GM18861 (cell line): ENCODE data around the gene WDFY2.
"Not testable (repeated sequence)": the region's sequence is repeated elsewhere in the genome, so short reads cannot be mapped to it uniquely, and the experiment has no call there.

Experiments
- ATAC-seq: cut with Tn5 transposase; IDR thresholded peaks from one replicate; pipeline ENCODE4 v1.9.1; 2021; ENCODE audit not compliant: unreplicated experiment

WDFY2 gene

DNA sequence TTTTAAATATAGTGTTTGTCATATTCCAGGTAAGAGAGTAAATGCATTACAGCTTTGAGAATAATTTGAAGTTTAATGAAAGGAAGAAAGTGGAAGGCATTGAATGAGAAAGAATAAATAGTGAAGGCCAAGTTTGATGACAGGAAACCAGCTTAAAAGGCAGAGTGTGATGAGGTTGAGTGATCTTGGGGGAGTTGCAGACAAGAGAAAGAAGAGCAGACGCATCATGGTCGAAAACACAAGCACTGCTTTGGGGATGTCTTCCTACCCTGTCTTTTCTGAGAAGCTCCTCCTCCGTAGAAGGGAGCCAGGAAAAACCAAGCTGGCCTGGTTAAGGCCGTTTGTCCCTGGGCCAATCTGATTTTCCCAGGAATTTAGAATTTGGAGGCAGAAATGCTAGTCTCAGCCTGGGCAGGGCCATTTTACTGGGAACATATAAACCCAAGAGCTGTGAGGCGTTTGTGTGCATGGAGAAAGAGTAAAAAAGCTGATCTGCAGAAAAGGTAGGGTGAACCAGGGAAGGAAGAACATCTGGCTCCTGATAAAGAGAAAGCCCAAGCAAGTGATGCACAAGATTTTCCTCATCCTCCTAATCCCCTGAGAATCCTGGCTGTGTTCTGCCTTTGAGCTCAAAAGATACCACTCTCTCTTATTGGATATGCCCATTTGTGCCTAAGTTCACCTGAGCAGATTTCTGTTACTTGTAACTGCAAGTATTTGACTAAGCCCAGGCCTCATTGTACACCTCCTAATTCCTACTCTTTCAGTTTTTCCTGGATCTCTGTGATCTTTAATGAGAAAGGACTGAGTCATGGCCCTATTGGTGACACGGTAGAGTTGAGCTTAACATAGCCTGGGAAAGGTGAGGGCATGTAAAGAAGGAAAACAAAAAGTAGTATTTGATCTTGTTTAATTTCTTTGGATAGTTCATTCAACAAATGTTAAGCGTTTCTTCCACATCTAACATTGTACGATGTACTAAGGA, 80.0 kb downstream of the WDFY2 start:
- no peak for ATAC-seq

GRCh38 chr13:51665456-51665855, 81.2 kb downstream of the WDFY2 start:
- ATAC-seq, result no peak

DNA sequence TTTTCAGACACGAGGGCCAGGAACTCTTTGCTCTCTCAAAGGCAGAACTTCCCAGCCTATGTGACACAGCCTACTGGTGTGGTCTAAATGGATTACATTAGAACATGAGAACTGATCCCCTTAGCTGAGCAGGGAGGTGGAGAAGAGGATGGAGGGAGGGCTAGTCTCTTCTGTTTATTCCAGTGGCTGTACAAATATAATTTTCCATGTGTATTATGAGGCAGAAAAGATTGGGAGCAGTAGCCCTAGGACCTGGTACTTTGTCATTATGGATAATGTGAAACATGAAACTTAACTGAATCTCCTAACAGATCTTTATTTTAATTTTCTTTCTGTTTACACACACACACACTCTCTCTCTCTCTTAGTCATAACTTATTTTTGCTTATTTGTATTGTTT, 82.1 kb downstream of the WDFY2 start:
- ATAC-seq, result no peak

- no peak for ATAC-seq
Measured at GRCh38 chr13:51666839-51667238, 82.6 kb downstream of the WDFY2 start.

- no peak for ATAC-seq
Measured at GRCh38 chr13:51668580-51669195, 84.4 kb downstream of the WDFY2 start.

DNA sequence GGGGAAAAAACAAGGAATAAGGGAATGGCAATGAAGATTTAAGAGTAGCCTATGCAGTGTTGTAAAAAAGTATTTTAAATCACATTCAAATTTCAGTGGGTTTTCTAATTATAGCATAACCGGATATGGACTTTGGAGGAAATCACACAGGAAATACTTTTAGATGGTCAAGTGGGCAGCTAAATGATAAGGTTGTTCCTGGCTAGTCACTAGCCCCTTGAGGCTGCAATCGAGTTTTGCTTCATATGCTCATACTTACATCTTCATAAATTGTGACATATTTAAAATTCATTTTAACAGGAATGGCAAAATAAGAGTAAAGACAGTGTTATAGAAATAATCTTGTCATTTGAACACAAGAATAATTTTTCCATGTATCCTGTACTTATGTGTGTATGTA, 88.9 kb downstream of the WDFY2 start:
- no peak for ATAC-seq

GRCh38 chr13:51674276-51674675, 90.0 kb downstream of the WDFY2 start:
- ATAC-seq, result no peak

GRCh38 chr13:51675385-51675784, 91.1 kb downstream of the WDFY2 start:
- ATAC-seq, result no peak

GRCh38 chr13:51675877-51676276, 91.6 kb downstream of the WDFY2 start:
- ATAC-seq, result no peak

DNA sequence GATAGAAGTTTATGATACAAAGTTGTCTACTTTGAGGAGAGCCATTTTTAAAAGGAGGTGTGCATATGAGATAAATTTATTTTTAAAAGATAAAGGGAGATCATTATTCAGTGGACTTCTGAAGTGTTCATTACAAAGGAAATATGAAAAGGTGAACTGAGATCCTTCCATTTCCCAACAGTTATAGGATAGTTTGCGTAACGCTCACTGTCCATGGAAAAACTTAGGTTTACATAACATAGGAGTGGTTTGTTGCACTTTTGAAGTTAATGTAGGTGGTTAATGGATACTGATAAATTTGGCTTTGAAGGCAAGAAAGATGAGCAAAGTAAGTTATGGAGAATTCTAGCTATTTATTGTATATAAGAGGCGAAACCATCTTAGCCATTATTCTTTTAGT, 92.5 kb downstream of the WDFY2 start:
- ATAC-seq, result no peak

GRCh38 chr13:51678420-51678819, 94.2 kb downstream of the WDFY2 start:
- ATAC-seq, result no peak

- ATAC-seq, result no peak
Measured at GRCh38 chr13:51679616-51680015, 95.4 kb downstream of the WDFY2 start.

DNA sequence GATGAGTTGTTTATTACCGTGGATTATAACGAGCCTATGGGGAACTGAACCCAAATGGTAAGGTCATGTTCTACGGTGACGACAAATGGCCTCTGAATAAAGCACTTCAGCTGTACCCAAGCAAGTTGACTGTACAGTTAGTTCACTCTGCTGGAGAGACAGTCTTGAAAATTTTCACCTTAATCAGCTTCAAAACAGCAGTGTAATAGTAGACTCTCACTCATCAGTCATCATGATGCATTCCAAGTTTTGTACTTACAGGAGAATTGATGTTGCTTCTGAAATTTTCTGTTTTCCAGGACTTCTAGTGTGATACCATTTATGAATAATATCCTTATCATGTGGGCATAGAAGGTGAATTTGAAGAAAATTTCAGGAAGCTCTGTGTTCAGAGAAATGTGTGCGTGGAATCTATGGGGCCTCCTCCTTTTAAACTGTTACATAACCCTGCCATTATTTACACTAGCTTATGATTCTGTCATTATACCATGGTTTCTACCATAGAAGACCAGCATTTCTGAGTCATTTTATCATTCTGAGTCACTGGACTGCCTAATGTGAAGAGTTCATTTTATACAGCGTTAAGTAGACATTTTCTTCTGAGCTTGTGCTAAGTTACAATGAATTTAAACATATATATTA, 96.9 kb downstream of the WDFY2 start:
- no peak for ATAC-seq

DNA sequence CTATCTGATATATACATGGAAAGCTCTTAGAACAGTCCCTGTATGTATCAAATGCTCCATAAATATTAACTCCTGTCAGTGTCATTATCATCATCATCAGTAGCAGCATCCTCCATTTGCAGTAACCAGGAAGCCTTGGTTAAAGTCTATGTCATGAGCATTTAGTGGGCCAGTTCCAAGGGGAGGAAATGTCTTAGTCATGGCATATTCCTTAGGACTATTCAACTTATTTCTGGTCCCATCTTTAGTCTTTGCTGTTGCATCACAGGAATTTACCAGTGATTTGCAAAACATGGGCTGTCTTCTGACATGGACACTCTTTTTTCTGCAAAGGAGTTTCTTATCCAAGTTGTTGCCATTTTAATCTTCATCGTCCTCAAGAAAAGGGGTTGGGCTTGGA, 98.4 kb downstream of the WDFY2 start:
- ATAC-seq, result no peak

DNA sequence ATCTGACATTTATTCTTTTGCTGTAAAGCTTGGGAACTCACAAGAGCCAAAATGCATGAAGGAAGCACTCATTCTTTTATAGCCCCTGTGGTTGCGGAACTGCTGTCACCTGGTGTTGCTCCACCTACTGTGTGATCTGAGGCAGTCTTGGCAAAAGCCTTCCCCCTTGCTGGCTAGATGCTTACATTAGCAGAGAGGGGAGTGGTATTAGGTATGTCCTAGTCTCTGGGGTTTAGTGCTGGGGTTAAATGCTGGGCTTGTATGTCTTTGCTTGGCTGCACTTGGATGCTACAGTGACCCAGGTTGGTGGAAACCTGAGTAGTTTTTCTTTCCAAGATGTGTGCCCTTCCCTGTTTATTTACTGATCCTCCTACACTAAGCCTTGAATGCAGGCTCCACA, 99.3 kb downstream of the WDFY2 start:
- ATAC-seq, result no peak

GRCh38 chr13:51684076-51684475, 99.8 kb downstream of the WDFY2 start:
- no peak for ATAC-seq

GRCh38 chr13:51687947-51688714, 103.9 kb downstream of the WDFY2 start:
- no peak for ATAC-seq

GRCh38 chr13:51688937-51689662, 104.8 kb downstream of the WDFY2 start:
- no peak for ATAC-seq

DNA sequence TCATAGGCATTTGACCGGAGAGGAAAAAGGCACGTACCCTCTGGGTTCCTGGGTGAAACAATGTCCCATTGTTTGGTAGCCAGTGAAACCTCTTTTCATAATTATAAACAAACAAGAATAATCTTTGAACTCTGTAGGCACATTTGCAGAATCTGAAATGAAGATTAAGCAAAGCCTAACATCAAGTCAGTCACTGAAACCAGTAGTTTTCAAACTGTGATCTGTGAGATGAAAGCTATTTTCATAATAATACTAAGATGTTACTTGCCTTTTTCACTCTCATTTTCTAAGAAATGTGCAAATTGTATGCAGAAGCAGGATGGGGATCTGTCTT, 105.4 kb downstream of the WDFY2 start:
- no peak for ATAC-seq

DNA sequence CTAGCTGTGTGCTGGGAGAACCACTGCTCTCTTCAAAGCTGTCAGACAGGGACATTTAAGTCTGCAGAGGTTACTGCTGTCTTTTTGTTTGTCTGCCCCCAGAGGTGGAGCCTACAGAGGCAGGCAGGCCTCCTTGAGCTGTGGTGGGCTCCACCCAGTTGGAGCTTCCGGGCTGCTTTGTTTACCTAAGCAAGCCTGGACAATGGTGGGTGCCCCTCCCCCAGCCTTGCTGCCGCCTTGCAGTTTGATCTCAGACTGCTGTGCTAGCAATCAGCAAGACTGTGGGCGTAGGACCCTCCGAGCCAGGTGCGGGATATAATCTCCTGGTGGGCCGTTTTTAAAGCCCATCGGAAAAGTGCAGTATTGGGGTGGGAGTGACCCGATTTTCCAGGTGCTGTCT, 111.4 kb downstream of the WDFY2 start:
- not testable (repeated sequence) for ATAC-seq

DNA sequence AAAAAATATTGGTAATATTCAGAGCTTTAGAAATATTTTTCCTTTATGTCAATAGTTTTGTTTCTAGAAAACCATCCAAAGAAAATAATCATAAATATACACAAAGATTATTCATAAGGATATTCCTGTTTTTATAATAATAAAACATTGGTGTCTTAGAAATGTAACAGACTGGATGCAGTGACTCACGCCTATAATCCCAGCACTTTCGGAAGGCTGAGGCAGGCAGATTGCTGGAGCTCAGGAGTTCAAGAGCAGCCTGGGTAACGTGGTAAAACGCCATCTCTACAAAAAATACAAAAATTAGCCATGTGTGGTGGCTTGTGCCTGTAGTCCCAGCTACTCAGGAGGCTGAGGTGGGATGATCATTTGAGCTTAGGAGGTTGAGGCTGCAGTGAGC, 112.9 kb downstream of the WDFY2 start:
- ATAC-seq, result no peak
